ENCODE results near the gene IKZF4.

IKZF4 gene

GRCh38 chr12:55991110-55991509 is 29.7 kb upstream of the IKZF4 start:
- no peaks in the 10 kb centered on the region for H3K4me1 ChIP-seq (ENCODE audit: insufficient read depth, poor library complexity, severe bottlenecking)
- ATAC-seq (ENCODE audit: low read depth) (no peak), DNase-seq (ENCODE audit: low spot score) (no peak)
- H3K9me3 ChIP-seq (ENCODE audit: severe bottlenecking): no peaks in the 10 kb centered on the region
- no peaks in the 10 kb centered on the region for H3K27me3 ChIP-seq (ENCODE audit: insufficient read depth, poor library complexity, severe bottlenecking)
- H3K36me3 ChIP-seq (ENCODE audit: low read depth): peaks cover 71% of the 10 kb centered on the region
- TF ChIP-seq, protein P1, sequence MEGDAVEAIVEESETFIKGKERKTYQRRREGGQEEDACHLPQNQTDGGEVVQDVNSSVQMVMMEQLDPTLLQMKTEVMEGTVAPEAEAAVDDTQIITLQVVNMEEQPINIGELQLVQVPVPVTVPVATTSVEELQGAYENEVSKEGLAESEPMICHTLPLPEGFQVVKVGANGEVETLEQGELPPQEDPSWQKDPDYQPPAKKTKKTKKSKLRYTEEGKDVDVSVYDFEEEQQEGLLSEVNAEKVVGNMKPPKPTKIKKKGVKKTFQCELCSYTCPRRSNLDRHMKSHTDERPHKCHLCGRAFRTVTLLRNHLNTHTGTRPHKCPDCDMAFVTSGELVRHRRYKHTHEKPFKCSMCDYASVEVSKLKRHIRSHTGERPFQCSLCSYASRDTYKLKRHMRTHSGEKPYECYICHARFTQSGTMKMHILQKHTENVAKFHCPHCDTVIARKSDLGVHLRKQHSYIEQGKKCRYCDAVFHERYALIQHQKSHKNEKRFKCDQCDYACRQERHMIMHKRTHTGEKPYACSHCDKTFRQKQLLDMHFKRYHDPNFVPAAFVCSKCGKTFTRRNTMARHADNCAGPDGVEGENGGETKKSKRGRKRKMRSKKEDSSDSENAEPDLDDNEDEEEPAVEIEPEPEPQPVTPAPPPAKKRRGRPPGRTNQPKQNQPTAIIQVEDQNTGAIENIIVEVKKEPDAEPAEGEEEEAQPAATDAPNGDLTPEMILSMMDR (IDR thresholded peaks at IDR 0.05; ENCODE audit: poor library complexity, severe bottlenecking): no peak
- H3K4me3 ChIP-seq (ENCODE audit: severe bottlenecking): no peak overlapping the region
- no peak overlapping the region for H3K27ac ChIP-seq (ENCODE audit: poor library complexity, severe bottlenecking)

GRCh38 chr12:55993230-55993853 is 27.5 kb upstream of the IKZF4 start:
- Histone ChIP-seq H3K36me3 (ENCODE audit: low read depth) (peaks cover 58% of the 10 kb centered on the region), H3K27ac (ENCODE audit: poor library complexity, severe bottlenecking) (no peak overlapping the region), H3K27me3 (ENCODE audit: insufficient read depth, poor library complexity, severe bottlenecking) (no peaks in the 10 kb centered on the region), H3K4me3 (ENCODE audit: severe bottlenecking) (no peak overlapping the region), H3K4me1 (ENCODE audit: insufficient read depth, poor library complexity, severe bottlenecking) (no peaks in the 10 kb centered on the region), H3K9me3 (ENCODE audit: severe bottlenecking) (no peaks in the 10 kb centered on the region)
- ATAC-seq (ENCODE audit: low read depth) (no peak), DNase-seq (ENCODE audit: low spot score) (no peak)
- TF ChIP-seq, protein P1 (IDR thresholded peaks at IDR 0.05; ENCODE audit: poor library complexity, severe bottlenecking): no peak

DNA sequence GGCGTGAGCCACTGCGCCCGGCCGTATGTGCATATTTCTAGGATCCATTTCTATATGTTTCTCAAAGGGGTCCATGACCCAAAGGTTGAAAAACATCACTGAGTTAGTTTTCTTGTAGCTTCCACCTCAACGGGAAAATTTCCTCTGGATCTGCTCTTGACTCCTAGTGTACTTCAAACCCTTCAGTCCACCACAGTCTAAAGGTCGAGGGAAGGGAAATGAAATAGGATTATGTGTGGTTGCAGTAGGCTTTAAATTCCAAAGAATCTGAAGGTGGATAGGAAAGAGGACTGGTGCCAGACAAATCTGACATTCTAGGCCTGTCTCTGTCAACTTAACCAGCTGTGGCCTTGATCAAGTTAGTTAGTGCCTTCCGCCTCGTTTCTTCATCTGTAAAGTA is 25.5 kb upstream of the IKZF4 start:
- Histone ChIP-seq H3K27me3 (ENCODE audit: insufficient read depth, poor library complexity, severe bottlenecking) (no peaks in the 10 kb centered on the region), H3K36me3 (ENCODE audit: low read depth) (peaks cover 38% of the 10 kb centered on the region), H3K4me1 (ENCODE audit: insufficient read depth, poor library complexity, severe bottlenecking) (no peaks in the 10 kb centered on the region), H3K4me3 (ENCODE audit: severe bottlenecking) (no peak overlapping the region), H3K9me3 (ENCODE audit: severe bottlenecking) (no peaks in the 10 kb centered on the region), H3K27ac (ENCODE audit: poor library complexity, severe bottlenecking) (no peak overlapping the region)
- DNase-seq (ENCODE audit: low spot score) (no peak), ATAC-seq (ENCODE audit: low read depth) (no peak)
- TF ChIP-seq, protein P1 (IDR thresholded peaks at IDR 0.05; ENCODE audit: poor library complexity, severe bottlenecking): no peak

DNA sequence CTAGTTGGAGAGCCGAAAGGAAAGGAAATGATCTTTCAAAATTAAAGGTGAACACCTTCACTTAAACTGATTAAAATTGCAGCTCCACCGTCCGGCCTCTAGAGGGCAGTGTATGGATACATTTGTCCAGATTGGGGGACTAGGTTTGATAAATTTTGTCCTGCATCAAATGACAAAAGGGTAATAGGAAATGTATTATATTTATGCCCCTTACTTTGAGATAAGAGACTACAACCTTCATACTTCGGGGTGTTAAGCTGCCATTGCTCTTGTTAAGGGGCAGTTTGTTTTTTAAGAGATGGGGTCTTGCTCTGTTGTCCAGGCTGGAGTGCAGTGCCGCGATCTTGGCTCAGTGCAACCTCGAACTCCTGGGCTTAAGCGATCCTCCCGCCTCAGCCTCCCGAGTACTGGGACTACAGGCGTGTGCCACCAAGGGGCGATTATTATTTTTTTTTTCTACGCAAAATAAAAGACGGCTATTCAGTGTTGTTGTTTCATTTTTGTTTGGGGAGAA is 24.6 kb upstream of the IKZF4 start:
- H3K27ac ChIP-seq (ENCODE audit: poor library complexity, severe bottlenecking): peak overlapping the region; percentile 37
- DNase-seq (ENCODE audit: low spot score): no peak
- peak overlapping the region; percentile 45 for H3K4me3 ChIP-seq (ENCODE audit: severe bottlenecking)
- no peaks in the 10 kb centered on the region for H3K4me1 ChIP-seq (ENCODE audit: insufficient read depth, poor library complexity, severe bottlenecking)
- ATAC-seq (ENCODE audit: low read depth): no peak
- H3K27me3 ChIP-seq (ENCODE audit: insufficient read depth, poor library complexity, severe bottlenecking): no peaks in the 10 kb centered on the region
- no peaks in the 10 kb centered on the region for H3K9me3 ChIP-seq (ENCODE audit: severe bottlenecking)
- TF ChIP-seq, protein P1 (IDR thresholded peaks at IDR 0.05; ENCODE audit: poor library complexity, severe bottlenecking): peak; percentile 90
- peaks cover 29% of the 10 kb centered on the region for H3K36me3 ChIP-seq (ENCODE audit: low read depth)

All from RWPE2 (cell line).